IPS-NIHi11 (cell line): ENCODE measurements around the gene TMPRSS3.

Experiments used
- DNase-seq: peaks from one replicate; pipeline ENCODE4 v3.0.0; 2012; ENCODE audit warnings: mixed read lengths, low spot score

TMPRSS3 gene

GRCh38 chr21:42395905-42396651, at the start of gene TMPRSS3:
TSS of gene TMPRSS3 (minus strand) at chr21:42396052. CDS start at chr21:42395417, 635 bp downstream.
- DNase-seq, result no peak

GRCh38 chr21:42445311-42445710, 49.5 kb upstream of the TMPRSS3 start:
- no peak for DNase-seq

- no peak for DNase-seq
These were observed 48.9 kb upstream of the TMPRSS3 start for GRCh38 chr21:42444745-42445059.

- no peak for DNase-seq
These were observed 48.3 kb upstream of the TMPRSS3 start for GRCh38 chr21:42443876-42444744.

GRCh38 chr21:42443181-42443785, 47.4 kb upstream of the TMPRSS3 start:
- DNase-seq, result no peak

GRCh38 chr21:42441963-42442362, 46.1 kb upstream of the TMPRSS3 start:
- DNase-seq, result no peak

GRCh38 chr21:42440187-42440792, 44.4 kb upstream of the TMPRSS3 start:
- DNase-seq, result no peak

GRCh38 chr21:42439284-42440186, 43.7 kb upstream of the TMPRSS3 start:
- no peak for DNase-seq

GRCh38 chr21:42438316-42439205, 42.7 kb upstream of the TMPRSS3 start:
- DNase-seq, result no peak

- peak; percentile 85 for DNase-seq
These were observed 41.9 kb upstream of the TMPRSS3 start for GRCh38 chr21:42437786-42438185.

GRCh38 chr21:42436914-42437313, 41.1 kb upstream of the TMPRSS3 start:
- DNase-seq, result no peak

GRCh38 chr21:42435833-42436232, 40.0 kb upstream of the TMPRSS3 start:
- DNase-seq, result no peak

- no peak for DNase-seq
These were observed 39.5 kb upstream of the TMPRSS3 start for GRCh38 chr21:42435401-42435800.

GRCh38 chr21:42434884-42435283, 39.0 kb upstream of the TMPRSS3 start:
- no peak for DNase-seq

- no peak for DNase-seq
These were observed 38.2 kb upstream of the TMPRSS3 start for GRCh38 chr21:42433946-42434551.

GRCh38 chr21:42432695-42433094, 36.8 kb upstream of the TMPRSS3 start:
- DNase-seq, result no peak

- no peak for DNase-seq
These were observed 35.3 kb upstream of the TMPRSS3 start for GRCh38 chr21:42431196-42431595.

- DNase-seq, result no peak
These were observed 34.7 kb upstream of the TMPRSS3 start for GRCh38 chr21:42430521-42430920.

GRCh38 chr21:42429856-42430255, 34.0 kb upstream of the TMPRSS3 start:
- DNase-seq, result peak; percentile 70

- no peak for DNase-seq
These were observed 33.2 kb upstream of the TMPRSS3 start for GRCh38 chr21:42429021-42429420.
